ENCODE measurements around the gene PNPLA7. TPM values are rescaled to one million over a fixed set of nuclear protein-coding genes. Genes with fewer than 3 reads are reported as not detected.
A peak's percentile ranks its signal among the peaks of the same experiment; 100 is the strongest.
"Not testable (repeated sequence)": the region's sequence is repeated elsewhere in the genome, so short reads cannot be mapped to it uniquely, and the experiment has no call there.

The PNPLA7 gene
- total RNA-seq (2014; rRNA removed) (0.77 and 0.81 TPM in 2 replicates), Bru-seq, nascent RNA (percentile 42 among the genes with signal in this experiment), BruChase-seq, experiment 1, labeled RNA remaining after a 6-hour chase (percentile 58 among the genes with signal in this experiment), BruChase-seq, experiment 2, labeled RNA remaining after a 2-hour chase (percentile 52 among the genes with signal in this experiment)
- long read RNA-seq, partial matches to known transcripts, result 7 of 15 reads
- long read RNA-seq, other reads (novel, unspliced or antisense), result 8 of 15 reads

DNA sequence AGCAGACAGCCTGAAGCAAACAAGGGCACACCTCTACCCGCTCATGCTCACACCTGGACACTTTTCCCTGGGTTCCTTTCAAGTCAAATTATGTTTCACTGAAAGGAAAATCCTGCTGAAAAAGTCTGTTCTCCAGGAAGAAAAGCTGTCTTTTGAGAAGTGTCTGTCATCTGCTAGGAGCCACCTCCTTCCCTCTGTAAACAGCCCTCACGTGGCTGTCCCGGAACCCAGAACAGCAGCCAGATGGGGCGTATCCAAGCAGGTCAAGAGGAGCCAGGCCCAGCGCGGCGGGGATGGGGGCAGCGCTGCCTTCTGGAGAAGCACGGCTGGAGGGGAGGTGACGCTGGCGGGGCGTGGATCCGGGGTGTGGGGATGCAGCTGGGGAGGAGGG is at the start of gene PNPLA7:
PNPLA7 (minus strand) TSS at position 172 of the 391 bp plus-strand sequence. CDS start 205 bp downstream, outside the sequence.
- DNase-seq, result peak; percentile 84

DNA sequence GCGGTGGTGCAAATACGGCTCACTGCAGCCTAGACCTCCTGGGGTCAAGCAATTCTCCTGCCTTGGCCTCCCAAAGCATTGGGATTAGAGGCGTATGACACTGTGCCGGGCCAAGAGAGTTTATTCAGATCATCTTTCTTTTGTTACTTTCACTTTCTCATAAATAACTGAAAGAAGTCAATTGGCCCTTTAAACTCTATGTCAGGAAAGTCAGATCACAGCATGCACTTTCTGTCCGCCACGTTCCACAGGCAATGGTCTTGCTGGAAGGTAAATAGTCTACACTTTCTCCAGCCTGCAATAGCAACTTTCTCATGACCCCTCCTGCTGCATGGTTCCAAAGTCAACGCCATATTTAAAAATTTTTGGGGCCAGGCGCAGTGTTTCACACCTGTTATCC is 48.7 kb upstream of the PNPLA7 start:
- Histone ChIP-seq H3K79me2 (ENCODE audit: low read length) (no peaks in the 10 kb centered on the region), H3K27ac (ENCODE audit: low read length) (no peak overlapping the region), H3K9me3 (ENCODE audit: low read length) (no peaks in the 10 kb centered on the region), H3K4me1 (ENCODE audit: insufficient read depth, low read length) (no peaks in the 10 kb centered on the region), H3K9me2 (replicated peaks; ENCODE audit: low read length) (no peaks in the 10 kb centered on the region), H3K27me3 (ENCODE audit: low read length) (no peaks in the 10 kb centered on the region), H2AFZ (ENCODE audit: low read length) (no peak overlapping the region), H3K4me2 (ENCODE audit: low read length) (no peak overlapping the region), H3K4me3 (ENCODE audit: low read length) (no peak overlapping the region), H4K20me1 (ENCODE audit: low read length) (no peaks in the 10 kb centered on the region), H3K36me3 (ENCODE audit: low read depth, low read length) (no peaks in the 10 kb centered on the region), H3K9ac (ENCODE audit: low read length) (no peak overlapping the region), H3F3A (ENCODE audit: low read length, unreplicated experiment) (no peaks in the 10 kb centered on the region)
- BruUV-seq (replicated peaks), result no TSS peak
- ChIA-PET POLR2A (ENCODE audit: unreplicated experiment) (no interaction called here), CTCF (no interaction called here)
- no peak for TF ChIP-seq EZH2phosphoT487 (IDR thresholded peaks at IDR 0.05; ENCODE audit: borderline replicate concordance, low read length)
- intact Hi-C loops (cut with micrococcal nuclease), result no loop called here
- no peak for ATAC-seq
- no peak for DNase-seq

More for the DNA sequence above, at the start of gene PNPLA7:
- H3K27me3 ChIP-seq (ENCODE audit: low read length), result no peaks in the 10 kb centered on the region
- H4K20me1 ChIP-seq (ENCODE audit: low read length), result no peaks in the 10 kb centered on the region
- H3K4me3 ChIP-seq (ENCODE audit: low read length), result peak within 1 kb of the TSS; percentile 66
- no peaks in the 10 kb centered on the region for H3K36me3 ChIP-seq (ENCODE audit: low read depth, low read length)
- H3K4me2 ChIP-seq (ENCODE audit: low read length), result peak within 1 kb of the TSS; percentile 83
- ATAC-seq, result peak; percentile 68
- peak within 1 kb of the TSS; percentile 67; the same call in 1 of the 2 replicates for H2AFZ ChIP-seq (ENCODE audit: low read length)
- intact Hi-C loops (cut with micrococcal nuclease), result loop anchor here (10.0 kb wide), 1 partner anchor 55 kb away; the partner anchor contains the start of gene ARRDC1
- TF ChIP-seq, protein P1, sequence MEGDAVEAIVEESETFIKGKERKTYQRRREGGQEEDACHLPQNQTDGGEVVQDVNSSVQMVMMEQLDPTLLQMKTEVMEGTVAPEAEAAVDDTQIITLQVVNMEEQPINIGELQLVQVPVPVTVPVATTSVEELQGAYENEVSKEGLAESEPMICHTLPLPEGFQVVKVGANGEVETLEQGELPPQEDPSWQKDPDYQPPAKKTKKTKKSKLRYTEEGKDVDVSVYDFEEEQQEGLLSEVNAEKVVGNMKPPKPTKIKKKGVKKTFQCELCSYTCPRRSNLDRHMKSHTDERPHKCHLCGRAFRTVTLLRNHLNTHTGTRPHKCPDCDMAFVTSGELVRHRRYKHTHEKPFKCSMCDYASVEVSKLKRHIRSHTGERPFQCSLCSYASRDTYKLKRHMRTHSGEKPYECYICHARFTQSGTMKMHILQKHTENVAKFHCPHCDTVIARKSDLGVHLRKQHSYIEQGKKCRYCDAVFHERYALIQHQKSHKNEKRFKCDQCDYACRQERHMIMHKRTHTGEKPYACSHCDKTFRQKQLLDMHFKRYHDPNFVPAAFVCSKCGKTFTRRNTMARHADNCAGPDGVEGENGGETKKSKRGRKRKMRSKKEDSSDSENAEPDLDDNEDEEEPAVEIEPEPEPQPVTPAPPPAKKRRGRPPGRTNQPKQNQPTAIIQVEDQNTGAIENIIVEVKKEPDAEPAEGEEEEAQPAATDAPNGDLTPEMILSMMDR (conservative IDR thresholded peaks at IDR 0.05; ENCODE audit: low read depth, low read length), result no peak
- TF ChIP-seq EZH2phosphoT487 (IDR thresholded peaks at IDR 0.05; ENCODE audit: borderline replicate concordance, low read length) (no peak), EZH2 (IDR thresholded peaks at IDR 0.05; ENCODE audit: low read length, unreplicated experiment) (no peak)
- peak within 1 kb of the TSS; percentile 37; the same call in 1 of the 2 replicates for H3K27ac ChIP-seq (ENCODE audit: low read length)
- peaks cover 7% of the 10 kb centered on the region for H3K4me1 ChIP-seq (ENCODE audit: insufficient read depth, low read length)
- peak within 1 kb of the TSS; percentile 48 for H3K9ac ChIP-seq (ENCODE audit: low read length)
- CTCF ChIA-PET, result interaction anchor here (0.5 to 1.3 kb wide), 2 partner anchors 15 to 41 kb away, joined by 3 to 10 read pairs; no protein-coding TSS in a partner anchor
- BruUV-seq (replicated peaks), result no TSS peak
- H3K9me2 ChIP-seq (replicated peaks; ENCODE audit: low read length), result no peaks in the 10 kb centered on the region
- POLR2A ChIA-PET (ENCODE audit: unreplicated experiment), result interaction anchor here (0.5 to 0.6 kb wide), 2 partner anchors 14 to 104 kb away, joined by 4 to 5 read pairs; no protein-coding TSS in a partner anchor
- no peaks in the 10 kb centered on the region for H3K9me3 ChIP-seq (ENCODE audit: low read length)
- H3K79me2 ChIP-seq (ENCODE audit: low read length), result peaks cover 16% of the 10 kb centered on the region
- no peaks in the 10 kb centered on the region for H3F3A ChIP-seq (ENCODE audit: low read length, unreplicated experiment)

DNA sequence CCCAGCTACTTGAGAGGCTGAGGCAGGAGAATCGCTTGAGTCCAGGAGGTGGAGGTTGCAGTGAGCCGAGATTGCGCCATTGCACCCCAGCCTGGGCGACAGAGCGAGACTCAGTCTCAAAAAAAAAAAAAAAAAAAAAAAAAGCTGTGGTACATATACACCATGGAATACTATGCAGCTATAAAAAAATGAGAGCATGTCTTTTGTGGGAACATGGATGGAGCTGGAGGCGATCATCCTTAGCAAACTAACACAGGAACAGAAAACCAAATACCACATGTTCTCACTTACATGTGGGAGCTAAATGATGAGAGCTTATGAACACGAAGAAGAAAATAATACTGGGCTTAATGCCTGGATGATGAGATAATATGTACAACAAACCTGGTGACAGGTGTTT is 46.4 kb upstream of the PNPLA7 start:
- H3K27me3 ChIP-seq (ENCODE audit: low read length); H3K4me3 ChIP-seq (ENCODE audit: low read length); H3K9ac ChIP-seq (ENCODE audit: low read length); H3K4me1 ChIP-seq (ENCODE audit: insufficient read depth, low read length); H3K27ac ChIP-seq (ENCODE audit: low read length); ATAC-seq; H3K9me3 ChIP-seq (ENCODE audit: low read length); H3F3A ChIP-seq (ENCODE audit: low read length, unreplicated experiment); BruUV-seq (replicated peaks); POLR2A ChIA-PET (ENCODE audit: unreplicated experiment); intact Hi-C loops (cut with micrococcal nuclease); H3K9me2 ChIP-seq (replicated peaks; ENCODE audit: low read length); DNase-seq; H2AFZ ChIP-seq (ENCODE audit: low read length); H4K20me1 ChIP-seq (ENCODE audit: low read length); CTCF ChIA-PET; H3K36me3 ChIP-seq (ENCODE audit: low read depth, low read length); H3K4me2 ChIP-seq (ENCODE audit: low read length); H3K79me2 ChIP-seq (ENCODE audit: low read length): not testable (repeated sequence)
